Ammon's horn (tissue), 1 donor: ENCODE results near the gene PALM2AKAP2.
A peak's percentile ranks its signal among the peaks of the same experiment; 100 is the strongest.

ENCODE experiments used
- DNase-seq: peaks from one replicate; pipeline ENCODE4 v3.0.0-alpha.2; 2016; ENCODE audit warnings: low spot score

The PALM2AKAP2 gene

GRCh38 chr9:109779711-109780452, at the start of gene PALM2AKAP2:
Gene PALM2AKAP2 (plus strand): TSS chr9:109780198. CDS start chr9:109780489, 291 bp downstream.
- peak; percentile 54 for DNase-seq

- no peak for DNase-seq
Observed at GRCh38 chr9:109730228-109730627, 49.8 kb upstream of the PALM2AKAP2 start.

GRCh38 chr9:109733690-109734089, 46.3 kb upstream of the PALM2AKAP2 start:
- no peak for DNase-seq

GRCh38 chr9:109734814-109735213, 45.2 kb upstream of the PALM2AKAP2 start:
- DNase-seq, result no peak

- no peak for DNase-seq
Observed at GRCh38 chr9:109735801-109736200, 44.2 kb upstream of the PALM2AKAP2 start.

- DNase-seq, result no peak
Observed at GRCh38 chr9:109737295-109737694, 42.7 kb upstream of the PALM2AKAP2 start.

- no peak for DNase-seq
Observed at GRCh38 chr9:109739760-109740159, 40.2 kb upstream of the PALM2AKAP2 start.

GRCh38 chr9:109742776-109743348, 37.1 kb upstream of the PALM2AKAP2 start:
- no peak for DNase-seq

- no peak for DNase-seq
Observed at GRCh38 chr9:109743696-109744095, 36.3 kb upstream of the PALM2AKAP2 start.

- DNase-seq, result peak; percentile 24
Observed at GRCh38 chr9:109745335-109746283, 34.4 kb upstream of the PALM2AKAP2 start.

- peak; percentile 65 for DNase-seq
Observed at GRCh38 chr9:109751253-109751652, 28.7 kb upstream of the PALM2AKAP2 start.

GRCh38 chr9:109753308-109753707, 26.7 kb upstream of the PALM2AKAP2 start:
- no peak for DNase-seq

- DNase-seq, result no peak
Observed at GRCh38 chr9:109755040-109755439, 25.0 kb upstream of the PALM2AKAP2 start.

- no peak for DNase-seq
Observed at GRCh38 chr9:109759589-109759988, 20.4 kb upstream of the PALM2AKAP2 start.

GRCh38 chr9:109765278-109765677, 14.7 kb upstream of the PALM2AKAP2 start:
- DNase-seq, result no peak

GRCh38 chr9:109765830-109766229, 14.2 kb upstream of the PALM2AKAP2 start:
- DNase-seq, result no peak

GRCh38 chr9:109766351-109766750, 13.6 kb upstream of the PALM2AKAP2 start:
- no peak for DNase-seq

- no peak for DNase-seq
Observed at GRCh38 chr9:109767404-109767803, 12.6 kb upstream of the PALM2AKAP2 start.

GRCh38 chr9:109767814-109768213, 12.2 kb upstream of the PALM2AKAP2 start:
- DNase-seq, result no peak

GRCh38 chr9:109769250-109769649, 10.7 kb upstream of the PALM2AKAP2 start:
- DNase-seq, result no peak

- no peak for DNase-seq
Observed at GRCh38 chr9:109770101-109770500, 9.9 kb upstream of the PALM2AKAP2 start.

GRCh38 chr9:109771087-109771486, 8.9 kb upstream of the PALM2AKAP2 start:
- DNase-seq, result no peak
